Neural cell (in vitro differentiated cells): Measurements from ENCODE around the gene SLC25A19. TPM values are rescaled to one million over a fixed set of nuclear protein-coding genes. Genes with fewer than 3 reads are reported as not detected.

Experiments
- H2AFZ ChIP-seq: fragments of 200-600, 300-800 bp; sonication (generic), shearing (Covaris generic); 2 replicates; pipeline ENCODE4 v1.6.0; 2014; ENCODE audit warnings: low read depth, mild to moderate bottlenecking, antibody characterized with exemption, low read length, moderate library complexity
- H3F3A ChIP-seq: fragments of 200-600 bp; shearing (Covaris generic); 2 replicates; pipeline ENCODE4 v1.6.1; 2016; ENCODE audit warnings: mild to moderate bottlenecking, moderate library complexity, mixed read lengths, antibody characterized with exemption, low read length; ENCODE audit not compliant: insufficient read depth, poor library complexity, severe bottlenecking
- H3K27ac ChIP-seq: fragments of 200-600, 300-800 bp; sonication (generic), shearing (Covaris generic); 2 replicates; pipeline ENCODE4 v1.5.1; 2014; ENCODE audit warnings: mild to moderate bottlenecking, low read length, moderate library complexity
- H3K27me3 ChIP-seq: fragments of 300-800, 200-600 bp; sonication (generic), shearing (Covaris generic); 2 replicates; pipeline ENCODE4 v1.6.0; 2014; ENCODE audit warnings: mild to moderate bottlenecking, low read depth, low read length, moderate library complexity; ENCODE audit not compliant: insufficient read depth
- H3K36me3 ChIP-seq: fragments of 300-800, 200-600 bp; sonication (generic), shearing (Covaris generic); 2 replicates; pipeline ENCODE4 v1.5.1; 2014; ENCODE audit warnings: mild to moderate bottlenecking, antibody characterized with exemption, low read length, moderate library complexity; ENCODE audit not compliant: insufficient read depth
- H3K4me2 ChIP-seq: fragments of 300-800, 200-600 bp; sonication (generic), shearing (Covaris generic); 2 replicates; pipeline ENCODE4 v1.6.0; 2014; ENCODE audit warnings: mild to moderate bottlenecking, low read length
- H3K4me3 ChIP-seq: fragments of 300-800, 200-600 bp; sonication (generic), shearing (Covaris generic); 2 replicates; pipeline ENCODE4 v1.5.1; 2014; ENCODE audit warnings: mild to moderate bottlenecking, low read length, moderate library complexity
- H3K79me2 ChIP-seq: fragments of 200-600 bp; shearing (Covaris generic); replicated peaks from 2 replicates; pipeline ENCODE4 v1.6.0; 2014; ENCODE audit warnings: mild to moderate bottlenecking, low read length, moderate library complexity; ENCODE audit not compliant: insufficient read depth
- H3K9ac ChIP-seq: fragments of 300-800, 200-600 bp; sonication (generic), shearing (Covaris generic); 2 replicates; pipeline ENCODE4 v1.6.1; 2016; ENCODE audit warnings: mild to moderate bottlenecking, low read length, mixed read lengths
- H3K9me2 ChIP-seq: fragments of 200-600 bp; shearing (Covaris generic); 2 replicates; pipeline ENCODE4 v1.6.1; 2016; ENCODE audit warnings: mild to moderate bottlenecking, low read length, mixed read lengths; ENCODE audit not compliant: insufficient read depth
- H3K9me3 ChIP-seq: fragments of 200-600, 300-800 bp; sonication (generic), shearing (Covaris generic); 2 replicates; pipeline ENCODE4 v1.6.1; 2016; ENCODE audit warnings: mild to moderate bottlenecking, mixed run types, low read length, moderate library complexity, mixed read lengths
- H4K20me1 ChIP-seq: fragments of 200-600 bp; shearing (Covaris generic); 2 replicates; pipeline ENCODE4 v1.6.1; 2016; ENCODE audit warnings: mild to moderate bottlenecking, mixed run types; ENCODE audit not compliant: insufficient read depth
- EP300 ChIP-seq: fragments of 450-650 bp; conservative IDR thresholded peaks from 2 replicates; pipeline ENCODE4 v1.6.1; 2014; ENCODE audit warnings: antibody characterized with exemption, mild to moderate bottlenecking, moderate library complexity; ENCODE audit not compliant: poor library complexity, severe bottlenecking
- EZH2 ChIP-seq: fragments of 200-600, 300-800 bp; shearing (Covaris generic), sonication (generic); IDR thresholded peaks from 2 replicates; pipeline ENCODE4 v1.6.1; 2014; ENCODE audit warnings: antibody characterized with exemption, low read length, borderline replicate concordance, mild to moderate bottlenecking; ENCODE audit not compliant: insufficient read depth, poor library complexity, severe bottlenecking
- MXI1 ChIP-seq: fragments of 450-650 bp; conservative IDR thresholded peaks from 2 replicates; pipeline ENCODE4 v1.6.1; 2014; ENCODE audit warnings: antibody characterized with exemption, mild to moderate bottlenecking; ENCODE audit not compliant: poor library complexity, severe bottlenecking
- POLR2AphosphoS5 ChIP-seq: IDR thresholded peaks from 2 replicates; pipeline ENCODE4 v1.6.1; 2012
- RAD21 ChIP-seq: fragments of 450-650 bp; conservative IDR thresholded peaks from 2 replicates; pipeline ENCODE4 v1.6.1; 2014; ENCODE audit warnings: antibody characterized with exemption, mild to moderate bottlenecking, moderate library complexity
- SMC3 ChIP-seq: fragments of 450-650 bp; conservative IDR thresholded peaks from 2 replicates; pipeline ENCODE4 v1.6.1; 2014; ENCODE audit warnings: antibody characterized with exemption, mild to moderate bottlenecking, moderate library complexity; ENCODE audit not compliant: poor library complexity
- TAF1 ChIP-seq: IDR thresholded peaks from 2 replicates; pipeline ENCODE4 v1.6.1; 2012; ENCODE audit warnings: low read depth
- polyA plus RNA-seq: library from polyadenylated mRNA; depleted of rRNA; stranded (reverse); fragments of >200 nt; gene quantifications from 2 replicates; pipeline ENCODE4 v1.2.3, GENCODE V29; 2014
- TF ChIP-seq, protein P1 (sequence below): fragments of 450-650 bp; IDR thresholded peaks from 2 replicates; pipeline ENCODE4 v1.5.1; 2014; ENCODE audit warnings: antibody characterized with exemption, mild to moderate bottlenecking, moderate library complexity; ENCODE audit not compliant: poor library complexity, severe bottlenecking
- TF ChIP-seq, protein P2 (sequence below): IDR thresholded peaks from 2 replicates; pipeline ENCODE4 v1.6.1; 2012; ENCODE audit warnings: borderline replicate concordance

Gene SLC25A19
- polyA plus RNA-seq, 1 donor from 2014 or later = 13.8 TPM

DNA sequence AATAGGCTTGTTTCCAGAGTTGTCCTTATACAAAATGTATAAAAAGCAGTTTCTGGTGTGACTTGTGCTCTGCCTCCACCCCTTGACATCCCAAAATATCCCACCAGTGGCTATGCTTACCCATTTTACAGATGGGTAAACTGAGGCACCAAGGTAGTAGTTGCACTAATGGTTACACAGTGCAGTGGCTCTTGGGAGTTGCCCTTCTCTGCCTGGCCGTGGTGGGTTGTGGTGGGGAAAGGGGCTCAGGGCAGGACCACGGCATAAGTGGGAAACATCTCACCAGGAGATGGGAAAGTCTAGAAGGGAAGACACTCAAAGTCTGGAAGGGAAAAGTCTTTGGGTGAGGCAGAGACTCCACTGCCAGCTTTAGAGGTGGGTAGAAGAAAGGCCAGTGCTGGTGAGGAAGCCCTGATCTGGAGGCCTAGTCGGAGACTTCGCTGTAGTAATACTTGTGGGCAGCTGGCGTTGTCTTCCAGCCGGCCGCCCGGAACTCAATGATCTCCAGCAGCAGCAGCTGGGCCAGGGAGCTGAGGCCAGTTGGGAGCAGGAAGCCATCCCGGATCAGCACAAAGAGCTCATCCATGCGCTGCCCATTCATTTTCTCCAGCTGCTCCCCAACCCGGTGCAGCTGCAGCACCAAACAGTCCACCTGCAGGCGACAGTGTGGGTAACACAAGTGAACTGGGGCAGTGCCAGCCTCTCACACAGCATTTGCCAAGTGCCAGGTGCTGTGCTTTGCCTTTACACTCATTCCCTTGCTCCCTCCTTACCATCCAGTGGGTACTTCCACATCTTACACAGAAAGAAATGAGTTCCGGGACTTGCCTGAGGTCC is 22.7 kb downstream of the SLC25A19 start:
- Histone ChIP-seq H4K20me1 (no peaks in the 10 kb centered on the region), H3K27ac (no peak overlapping the region), H3K4me3 (no peak overlapping the region), H3K36me3 (no peaks in the 10 kb centered on the region), H3K9ac (no peak overlapping the region), H3K9me3 (no peaks in the 10 kb centered on the region), H3F3A (no peaks in the 10 kb centered on the region), H3K4me2 (no peak overlapping the region), H3K9me2 (no peaks in the 10 kb centered on the region), H2AFZ (no peak overlapping the region), H3K79me2 (peaks cover 12% of the 10 kb centered on the region), H3K27me3 (no peaks in the 10 kb centered on the region)
- TF ChIP-seq EP300 (no peak), TAF1 (no peak), POLR2AphosphoS5 (no peak), RAD21 (no peak), EZH2 (no peak), SMC3 (no peak), MXI1 (no peak)
- TF ChIP-seq, protein P1, sequence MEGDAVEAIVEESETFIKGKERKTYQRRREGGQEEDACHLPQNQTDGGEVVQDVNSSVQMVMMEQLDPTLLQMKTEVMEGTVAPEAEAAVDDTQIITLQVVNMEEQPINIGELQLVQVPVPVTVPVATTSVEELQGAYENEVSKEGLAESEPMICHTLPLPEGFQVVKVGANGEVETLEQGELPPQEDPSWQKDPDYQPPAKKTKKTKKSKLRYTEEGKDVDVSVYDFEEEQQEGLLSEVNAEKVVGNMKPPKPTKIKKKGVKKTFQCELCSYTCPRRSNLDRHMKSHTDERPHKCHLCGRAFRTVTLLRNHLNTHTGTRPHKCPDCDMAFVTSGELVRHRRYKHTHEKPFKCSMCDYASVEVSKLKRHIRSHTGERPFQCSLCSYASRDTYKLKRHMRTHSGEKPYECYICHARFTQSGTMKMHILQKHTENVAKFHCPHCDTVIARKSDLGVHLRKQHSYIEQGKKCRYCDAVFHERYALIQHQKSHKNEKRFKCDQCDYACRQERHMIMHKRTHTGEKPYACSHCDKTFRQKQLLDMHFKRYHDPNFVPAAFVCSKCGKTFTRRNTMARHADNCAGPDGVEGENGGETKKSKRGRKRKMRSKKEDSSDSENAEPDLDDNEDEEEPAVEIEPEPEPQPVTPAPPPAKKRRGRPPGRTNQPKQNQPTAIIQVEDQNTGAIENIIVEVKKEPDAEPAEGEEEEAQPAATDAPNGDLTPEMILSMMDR = no peak
- TF ChIP-seq, protein P2, sequence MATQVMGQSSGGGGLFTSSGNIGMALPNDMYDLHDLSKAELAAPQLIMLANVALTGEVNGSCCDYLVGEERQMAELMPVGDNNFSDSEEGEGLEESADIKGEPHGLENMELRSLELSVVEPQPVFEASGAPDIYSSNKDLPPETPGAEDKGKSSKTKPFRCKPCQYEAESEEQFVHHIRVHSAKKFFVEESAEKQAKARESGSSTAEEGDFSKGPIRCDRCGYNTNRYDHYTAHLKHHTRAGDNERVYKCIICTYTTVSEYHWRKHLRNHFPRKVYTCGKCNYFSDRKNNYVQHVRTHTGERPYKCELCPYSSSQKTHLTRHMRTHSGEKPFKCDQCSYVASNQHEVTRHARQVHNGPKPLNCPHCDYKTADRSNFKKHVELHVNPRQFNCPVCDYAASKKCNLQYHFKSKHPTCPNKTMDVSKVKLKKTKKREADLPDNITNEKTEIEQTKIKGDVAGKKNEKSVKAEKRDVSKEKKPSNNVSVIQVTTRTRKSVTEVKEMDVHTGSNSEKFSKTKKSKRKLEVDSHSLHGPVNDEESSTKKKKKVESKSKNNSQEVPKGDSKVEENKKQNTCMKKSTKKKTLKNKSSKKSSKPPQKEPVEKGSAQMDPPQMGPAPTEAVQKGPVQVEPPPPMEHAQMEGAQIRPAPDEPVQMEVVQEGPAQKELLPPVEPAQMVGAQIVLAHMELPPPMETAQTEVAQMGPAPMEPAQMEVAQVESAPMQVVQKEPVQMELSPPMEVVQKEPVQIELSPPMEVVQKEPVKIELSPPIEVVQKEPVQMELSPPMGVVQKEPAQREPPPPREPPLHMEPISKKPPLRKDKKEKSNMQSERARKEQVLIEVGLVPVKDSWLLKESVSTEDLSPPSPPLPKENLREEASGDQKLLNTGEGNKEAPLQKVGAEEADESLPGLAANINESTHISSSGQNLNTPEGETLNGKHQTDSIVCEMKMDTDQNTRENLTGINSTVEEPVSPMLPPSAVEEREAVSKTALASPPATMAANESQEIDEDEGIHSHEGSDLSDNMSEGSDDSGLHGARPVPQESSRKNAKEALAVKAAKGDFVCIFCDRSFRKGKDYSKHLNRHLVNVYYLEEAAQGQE = no peak

DNA sequence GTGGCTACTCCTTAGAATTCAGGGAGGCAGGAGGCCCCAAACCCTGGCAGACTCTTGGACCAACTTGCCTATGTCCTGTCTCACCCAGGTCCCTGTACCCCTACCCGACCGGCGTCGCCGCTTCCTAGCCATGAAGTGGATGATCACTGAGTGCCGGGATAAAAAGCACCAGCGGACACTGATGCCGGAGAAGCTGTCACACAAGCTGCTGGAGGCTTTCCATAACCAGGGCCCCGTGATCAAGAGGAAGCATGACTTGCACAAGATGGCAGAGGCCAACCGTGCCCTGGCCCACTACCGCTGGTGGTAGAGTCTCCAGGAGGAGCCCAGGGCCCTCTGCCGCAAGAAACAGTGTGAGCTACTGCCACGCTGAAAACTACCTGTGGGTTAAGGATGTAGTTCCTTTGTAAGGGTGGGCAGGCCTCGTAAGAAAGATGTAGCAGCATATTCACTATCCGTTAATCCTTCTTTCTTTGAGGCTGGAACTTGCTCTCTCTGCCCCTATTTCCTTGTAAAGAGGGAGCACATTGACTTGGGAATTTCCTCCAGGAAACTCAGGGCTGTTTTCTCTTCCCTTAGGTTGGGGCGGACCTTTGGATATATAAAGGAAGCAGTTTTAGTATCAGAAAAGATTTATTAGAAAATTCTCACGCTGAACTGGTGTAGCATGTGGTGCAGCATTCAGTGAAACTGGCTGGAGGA is 23.5 kb downstream of the SLC25A19 start:
- no peak overlapping the region for H2AFZ ChIP-seq
- H3K4me3 ChIP-seq = no peak overlapping the region
- H3K27ac ChIP-seq = no peak overlapping the region
- H3K27me3 ChIP-seq = no peaks in the 10 kb centered on the region
- TF ChIP-seq TAF1 (no peak), EP300 (no peak), EZH2 (no peak), SMC3 (no peak), RAD21 (no peak), POLR2AphosphoS5 (no peak), MXI1 (no peak)
- TF ChIP-seq, protein P2 = no peak
- TF ChIP-seq, protein P1 = no peak
- H3K9ac ChIP-seq = no peak overlapping the region
- H3K36me3 ChIP-seq = no peaks in the 10 kb centered on the region
- H3F3A ChIP-seq = no peaks in the 10 kb centered on the region
- H3K9me3 ChIP-seq = no peaks in the 10 kb centered on the region
- H3K9me2 ChIP-seq = no peaks in the 10 kb centered on the region
- H4K20me1 ChIP-seq = no peaks in the 10 kb centered on the region
- H3K4me2 ChIP-seq = no peak overlapping the region
- peaks cover 14% of the 10 kb centered on the region for H3K79me2 ChIP-seq
